Bronchial epithelial cell (primary cell): ENCODE measurements around the gene CACNA1C. TPM values are rescaled to one million over a fixed set of nuclear protein-coding genes. Genes with fewer than 3 reads are reported as not detected.
A peak's percentile ranks its signal among the peaks of the same experiment; 100 is the strongest.

ENCODE experiments used
- DNase-seq: peaks from one replicate; pipeline ENCODE4 v3.0.0-alpha.2; 2010; ENCODE audit warnings: low read depth
- FAIRE-seq: peaks from 2 replicates; lab custom pipeline; 2011; peaks lifted over from hg19 to GRCh38; lab: Jason Lieb, UNC
- H3K27me3 ChIP-seq: 2 replicates; pipeline ENCODE4 v1.5.1; 2011; ENCODE audit warnings: low read length; ENCODE audit not compliant: control insufficient read depth, insufficient read depth
- H3K36me3 ChIP-seq: 2 replicates; pipeline ENCODE4 v1.5.1; 2011; ENCODE audit warnings: low read length; ENCODE audit not compliant: control insufficient read depth, insufficient read depth
- H3K4me3 ChIP-seq: 2 replicates; pipeline ENCODE4 v1.5.1; 2011; ENCODE audit warnings: mild to moderate bottlenecking, low read depth, low read length, control low read depth
- total RNA-seq: library from RNA; depleted of rRNA; stranded (reverse); fragments of >200 nt; gene quantifications from 2 replicates; pipeline ENCODE4 v1.2.1, GENCODE V29; 2014
- TF ChIP-seq, protein P1 (sequence below): IDR thresholded peaks from 2 replicates; pipeline ENCODE4 v1.5.1; 2011; ENCODE audit warnings: mild to moderate bottlenecking, moderate library complexity, low read length, control low read depth, inconsistent platforms; ENCODE audit not compliant: insufficient read depth, severe bottlenecking

The CACNA1C gene
- total RNA-seq, 1 donor from 2014 or later = not detected

DNA sequence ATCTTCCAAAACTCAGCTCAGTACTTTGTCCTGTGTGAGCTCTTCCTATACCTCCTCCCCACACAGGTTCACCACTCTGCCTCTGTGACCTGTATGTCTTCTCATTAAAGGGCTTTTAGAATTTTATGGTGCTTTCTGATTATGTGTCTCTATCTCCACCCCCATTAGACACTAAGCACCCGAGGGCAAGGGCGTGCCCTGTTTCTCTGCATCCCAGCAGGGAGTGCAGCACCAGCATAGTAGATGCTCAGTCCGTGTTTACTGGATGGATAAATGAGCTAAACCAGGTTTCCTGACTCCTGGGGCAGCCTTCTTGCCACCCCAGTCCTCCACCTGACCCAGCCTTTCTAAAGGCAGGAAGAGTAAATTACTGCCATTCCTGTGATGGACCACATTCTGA is 333.8 kb downstream of the CACNA1C start:
- FAIRE-seq (no peak), DNase-seq (no peak)
- Histone ChIP-seq H3K4me3 (no peak overlapping the region), H3K27me3 (no peaks in the 10 kb centered on the region), H3K36me3 (no peaks in the 10 kb centered on the region)
- TF ChIP-seq, protein P1, sequence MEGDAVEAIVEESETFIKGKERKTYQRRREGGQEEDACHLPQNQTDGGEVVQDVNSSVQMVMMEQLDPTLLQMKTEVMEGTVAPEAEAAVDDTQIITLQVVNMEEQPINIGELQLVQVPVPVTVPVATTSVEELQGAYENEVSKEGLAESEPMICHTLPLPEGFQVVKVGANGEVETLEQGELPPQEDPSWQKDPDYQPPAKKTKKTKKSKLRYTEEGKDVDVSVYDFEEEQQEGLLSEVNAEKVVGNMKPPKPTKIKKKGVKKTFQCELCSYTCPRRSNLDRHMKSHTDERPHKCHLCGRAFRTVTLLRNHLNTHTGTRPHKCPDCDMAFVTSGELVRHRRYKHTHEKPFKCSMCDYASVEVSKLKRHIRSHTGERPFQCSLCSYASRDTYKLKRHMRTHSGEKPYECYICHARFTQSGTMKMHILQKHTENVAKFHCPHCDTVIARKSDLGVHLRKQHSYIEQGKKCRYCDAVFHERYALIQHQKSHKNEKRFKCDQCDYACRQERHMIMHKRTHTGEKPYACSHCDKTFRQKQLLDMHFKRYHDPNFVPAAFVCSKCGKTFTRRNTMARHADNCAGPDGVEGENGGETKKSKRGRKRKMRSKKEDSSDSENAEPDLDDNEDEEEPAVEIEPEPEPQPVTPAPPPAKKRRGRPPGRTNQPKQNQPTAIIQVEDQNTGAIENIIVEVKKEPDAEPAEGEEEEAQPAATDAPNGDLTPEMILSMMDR = no peak

DNA sequence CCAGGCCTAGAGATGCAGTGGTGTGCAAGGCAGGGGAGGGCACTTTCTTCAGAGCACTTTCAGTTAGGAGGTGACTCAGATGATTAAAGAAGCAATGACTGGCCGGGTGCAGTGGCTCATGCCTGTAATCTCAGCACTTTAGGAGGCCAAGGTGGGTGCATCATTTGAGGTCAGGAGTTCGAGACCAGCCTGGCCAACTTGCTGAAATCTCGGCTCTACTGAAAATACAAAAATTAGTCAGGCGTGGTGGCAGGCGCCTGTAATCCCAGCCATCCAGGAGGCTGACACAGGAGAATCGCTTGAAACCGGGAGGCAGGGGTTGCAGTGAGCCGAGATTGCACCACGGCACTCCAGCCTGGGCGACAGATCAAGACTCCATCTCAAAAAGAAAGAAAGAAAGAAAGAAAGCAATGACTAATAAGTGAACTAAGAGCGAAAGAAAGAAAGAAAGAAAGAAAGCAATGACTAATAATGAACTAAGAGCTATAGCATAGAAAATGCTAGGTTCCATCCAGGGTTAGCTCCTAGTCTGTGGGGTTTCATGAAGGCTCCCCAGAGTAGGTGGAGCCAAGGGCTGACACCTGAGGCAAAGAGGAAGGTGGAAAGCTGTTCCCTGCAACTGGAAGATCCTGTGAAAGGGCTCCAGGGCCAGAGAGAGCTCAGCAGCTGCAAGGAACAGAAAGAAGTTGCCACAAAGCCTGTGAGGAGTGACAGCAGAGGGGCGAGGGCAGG is 334.5 kb downstream of the CACNA1C start:
- DNase-seq = no peak
- Histone ChIP-seq H3K27me3 (no peaks in the 10 kb centered on the region), H3K4me3 (no peak overlapping the region), H3K36me3 (no peaks in the 10 kb centered on the region)
- TF ChIP-seq, protein P1 = no peak
- FAIRE-seq = no peak

DNA sequence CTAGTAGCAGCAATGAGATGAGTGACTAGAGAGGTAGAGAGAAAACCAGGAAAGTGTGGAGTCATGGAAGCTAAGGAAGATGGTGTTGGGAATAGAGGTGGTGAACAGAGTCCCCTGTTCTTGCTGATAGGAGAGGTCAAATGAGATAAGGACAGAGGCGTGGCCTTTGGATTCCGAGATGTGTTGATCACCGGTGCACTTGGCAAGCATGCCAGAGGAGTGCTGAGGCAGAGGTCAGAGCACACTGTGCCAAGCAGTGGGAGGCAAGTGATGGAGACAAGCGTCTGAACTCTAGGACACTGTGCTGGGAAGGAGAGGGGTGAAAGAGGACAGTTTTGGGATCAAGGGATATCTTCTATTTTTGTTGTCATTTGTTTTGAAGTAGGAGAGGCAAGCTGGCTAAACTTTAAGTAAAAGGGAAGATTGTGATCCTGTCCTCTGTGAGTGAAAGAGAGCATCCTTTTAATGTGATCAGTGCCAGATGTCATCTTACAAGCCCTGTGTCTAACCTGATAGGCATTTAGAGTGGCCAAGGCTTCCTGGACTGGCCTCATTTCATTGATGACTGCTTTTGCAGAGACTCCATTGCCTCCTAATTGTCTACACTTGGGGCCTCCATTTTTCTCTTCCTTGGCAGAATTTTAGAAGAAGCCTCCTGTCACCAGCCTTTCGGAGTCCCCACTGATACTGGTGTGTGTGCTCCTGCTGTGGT is 336.4 kb downstream of the CACNA1C start:
- no peak overlapping the region for H3K4me3 ChIP-seq
- DNase-seq = no peak
- H3K27me3 ChIP-seq = no peaks in the 10 kb centered on the region
- peak; percentile 66 for FAIRE-seq
- no peaks in the 10 kb centered on the region for H3K36me3 ChIP-seq
- TF ChIP-seq, protein P1 = no peak

DNA sequence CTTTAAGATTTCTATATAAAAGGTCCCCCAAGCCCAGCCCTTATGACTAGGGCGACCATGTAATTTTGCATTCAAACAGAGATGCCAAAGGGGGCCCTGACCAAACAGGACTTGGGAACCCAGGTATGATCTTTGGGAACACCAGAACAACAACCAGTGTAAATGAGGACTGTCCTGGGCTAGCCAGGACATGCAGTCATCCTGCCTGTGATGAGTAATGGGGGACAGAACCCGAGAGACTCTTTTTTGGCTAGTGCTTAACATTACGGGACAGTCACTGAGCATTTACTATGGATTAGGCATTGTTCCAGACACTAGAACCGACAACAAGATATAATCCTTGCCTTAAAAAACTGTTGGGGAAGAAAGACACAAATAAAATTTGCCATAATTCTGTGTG is 337.3 kb downstream of the CACNA1C start:
- no peak overlapping the region for H3K4me3 ChIP-seq
- TF ChIP-seq, protein P1 = no peak
- no peak for FAIRE-seq
- H3K36me3 ChIP-seq = no peaks in the 10 kb centered on the region
- peak; percentile 8 for DNase-seq
- no peaks in the 10 kb centered on the region for H3K27me3 ChIP-seq

DNA sequence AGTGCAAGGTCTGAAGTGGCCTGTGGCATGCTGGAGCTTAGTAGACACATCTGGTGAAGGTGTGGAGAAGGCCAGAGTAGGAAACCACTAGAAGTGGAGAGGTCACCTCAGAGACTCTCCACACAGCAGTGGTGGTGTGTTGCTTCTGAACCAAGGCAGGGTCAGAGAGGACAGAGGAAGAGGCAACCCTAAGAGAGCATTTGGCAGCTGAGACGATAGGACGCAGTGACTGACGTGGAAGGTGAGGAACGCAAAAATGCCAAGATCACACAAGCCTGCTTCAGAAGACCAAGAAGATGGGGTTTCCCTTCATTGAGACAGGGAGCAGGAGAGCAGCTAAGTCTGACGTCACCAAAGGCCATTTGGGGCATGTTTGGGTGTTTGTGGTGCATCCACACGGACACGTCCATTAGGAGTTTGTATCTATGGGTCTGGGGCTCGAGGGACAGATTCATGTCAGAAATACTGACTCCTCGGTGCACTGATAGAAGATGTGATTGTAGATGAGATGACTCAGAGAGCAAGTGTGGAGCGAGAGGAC is 338.1 kb downstream of the CACNA1C start:
- no peaks in the 10 kb centered on the region for H3K36me3 ChIP-seq
- no peaks in the 10 kb centered on the region for H3K27me3 ChIP-seq
- FAIRE-seq = peak; percentile 18
- DNase-seq = no peak
- H3K4me3 ChIP-seq = no peak overlapping the region
- TF ChIP-seq, protein P1 = no peak
